Upper lobe of left lung (tissue), 6 donors: ENCODE results near the gene CD300LG. TPM values are rescaled to one million over a fixed set of nuclear protein-coding genes. Genes with fewer than 3 reads are reported as not detected.

ENCODE experiments used
- ATAC-seq, 2 donors: fragments of 200-7000 bp; cut with Tn5 transposase; one replicate each; pipeline ENCODE4 v1.9.1; 2022; ENCODE audit warnings: mild to moderate bottlenecking in 2 of 2, moderate library complexity in 2 of 2; ENCODE audit not compliant: low FRiP score in 2 of 2
- DNase-seq, 2 donors: peaks; one replicate each; pipeline ENCODE4 v3.0.0-alpha.2; 2019 to 2020
- H3K27ac ChIP-seq, 4 donors: fragments of 200-600 bp; sonication (generic); one replicate each; pipeline ENCODE4 v1.5.1; 2016 to 2019
- H3K27me3 ChIP-seq, 4 donors: fragments of 200-600 bp; sonication (generic); one replicate each; pipeline ENCODE4 v1.5.1; 2017 to 2019
- H3K36me3 ChIP-seq, 4 donors: fragments of 200-600 bp; sonication (generic); one replicate each; pipeline ENCODE4 v1.5.1; 2016 to 2019
- H3K4me1 ChIP-seq, 4 donors: fragments of 200-600 bp; sonication (generic); one replicate each; pipeline ENCODE4 v1.5.1; 2018 to 2019
- H3K4me3 ChIP-seq, 4 donors: fragments of 200-600 bp; sonication (generic); one replicate each; pipeline ENCODE4 v1.5.1; 2017 to 2019; ENCODE audit warnings: mild to moderate bottlenecking in 2 of 4, moderate library complexity in 1 of 4
- H3K9me3 ChIP-seq, 4 donors: fragments of 200-600 bp; sonication (generic); one replicate each; pipeline ENCODE4 v1.5.1; 2018 to 2019
- CTCF ChIP-seq, 6 experiments: fragments of 450-650 bp in 4 of 6; fragments of 200-600 bp in 2 of 6; sonication (generic) in 2 of 6; IDR thresholded peaks; one replicate each; pipeline ENCODE4 v1.5.1; 2016 to 2019; ENCODE audit warnings: antibody characterized with exemption in 6 of 6
- EP300 ChIP-seq, 4 donors: sonication (generic); formaldehyde crosslinking; IDR thresholded peaks; one replicate each; pipeline ENCODE4 v1.5.1; 2017; ENCODE audit warnings: antibody characterized with exemption in 4 of 4, control low read depth in 2 of 4
- POLR2A ChIP-seq, 4 donors: fragments of 450-650 bp; IDR thresholded peaks; one replicate each; pipeline ENCODE4 v1.5.1; 2016 to 2017; ENCODE audit warnings: antibody characterized with exemption in 4 of 4, mild to moderate bottlenecking in 2 of 4
- POLR2AphosphoS5 ChIP-seq, 2 donors: sonication (generic); formaldehyde crosslinking; IDR thresholded peaks; one replicate each; pipeline ENCODE4 v1.5.1; 2017; ENCODE audit warnings: antibody characterized with exemption in 2 of 2
- WGBS, 2 donors: methylation state at CpG; one replicate each; pipeline ENCODE4 v1.1.5; 2017 to 2018; 5-methylcytosine and 5-hydroxymethylcytosine counted together
- total RNA-seq, 6 donors: library from RNA; depleted of rRNA in 4 of 6; stranded (reverse); fragments of >200 nt in 4 of 6; gene quantifications; one replicate each; pipeline versions ENCODE4 v1.1.0 to v1.2.1, GENCODE V29; 2016 to 2021
- donor health status: DM: no; HTN: no; CAD: no; lungs with moderate emphysema.
- donor health status: DM: no; HTN: yes; CAD: no; lungs with severe emphysema.

Gene CD300LG
- total RNA-seq, 6 donors from 2014 or later = 0.71 to 65.9 (median 7.8) TPM

GRCh38 chr17:43826206-43826605 is 20.8 kb upstream of the CD300LG start:
- no peak for DNase-seq
- ATAC-seq = no peak
- H3K27me3 ChIP-seq = no peaks in the 10 kb centered on the region
- WGBS, 2 donors = 96 to 97% methylated on average over 7 of the region's 7 CpGs
- no peak overlapping the region for H3K27ac ChIP-seq
- H3K36me3 ChIP-seq = peaks cover 4 to 59% (median 22%) of the 10 kb centered on the region in 4 donors
- H3K4me1 ChIP-seq = peaks cover 24 to 45% (median 34%) of the 10 kb centered on the region in 4 donors
- TF ChIP-seq POLR2AphosphoS5 (IDR thresholded peaks at IDR 0.05) = no peak
- TF ChIP-seq POLR2A (IDR thresholded peaks at IDR 0.05) = no peak
- no peak for TF ChIP-seq CTCF (IDR thresholded peaks at IDR 0.05)
- TF ChIP-seq EP300 (IDR thresholded peaks at IDR 0.05) = no peak
- no peaks in the 10 kb centered on the region for H3K9me3 ChIP-seq
- H3K4me3 ChIP-seq = no peak overlapping the region

- Histone ChIP-seq H3K4me3 (no peak overlapping the region), H3K9me3 (no peaks in the 10 kb centered on the region), H3K27ac (no peak overlapping the region), H3K36me3 (peaks cover 4 to 57% (median 22%) of the 10 kb centered on the region in 4 donors), H3K27me3 (peaks cover 0 to 3% (median 0%) of the 10 kb centered on the region in 4 donors), H3K4me1 (peaks cover 36 to 55% (median 42%) of the 10 kb centered on the region in 4 donors)
- TF ChIP-seq EP300 (IDR thresholded peaks at IDR 0.05) (no peak), POLR2AphosphoS5 (IDR thresholded peaks at IDR 0.05) (no peak), POLR2A (IDR thresholded peaks at IDR 0.05) (no peak), CTCF (IDR thresholded peaks at IDR 0.05) (no peak)
- WGBS, 2 donors = 93 to 100% methylated on average over 9 of the region's 9 CpGs
- DNase-seq (no peak), ATAC-seq (no peak)
These were observed 19.4 kb upstream of the CD300LG start for GRCh38 chr17:43827596-43827995.

GRCh38 chr17:43829738-43830137 is 17.2 kb upstream of the CD300LG start:
- Histone ChIP-seq H3K4me1 (peaks cover 27 to 45% (median 35%) of the 10 kb centered on the region in 4 donors), H3K27ac (peak overlapping the region in 1 of 4 donors; percentile 8), H3K4me3 (no peak overlapping the region), H3K9me3 (no peaks in the 10 kb centered on the region), H3K27me3 (peaks cover 0 to 7% (median 0%) of the 10 kb centered on the region in 4 donors), H3K36me3 (peaks cover 4 to 57% (median 22%) of the 10 kb centered on the region in 4 donors)
- 92 to 95% methylated on average over 10 to 13 of the region's 14 CpGs for WGBS, 2 donors
- DNase-seq (no peak), ATAC-seq (no peak)
- no peak for TF ChIP-seq EP300 (IDR thresholded peaks at IDR 0.05)
- TF ChIP-seq CTCF (IDR thresholded peaks at IDR 0.05) = no peak
- TF ChIP-seq POLR2AphosphoS5 (IDR thresholded peaks at IDR 0.05) = no peak
- TF ChIP-seq POLR2A (IDR thresholded peaks at IDR 0.05) = no peak

- H3K36me3 ChIP-seq = peaks cover 1 to 50% (median 17%) of the 10 kb centered on the region in 4 donors
These were observed 16.4 kb upstream of the CD300LG start for GRCh38 chr17:43830510-43831140.

More at GRCh38 chr17:43830510-43831140, 16.4 kb upstream of the CD300LG start:
- Histone ChIP-seq H3K4me1 (peaks cover 26 to 43% (median 35%) of the 10 kb centered on the region in 4 donors), H3K27ac (peak overlapping the region in 2 of 4 donors; percentile 75 to 90), H3K27me3 (peaks cover 0 to 7% (median 0%) of the 10 kb centered on the region in 4 donors), H3K4me3 (no peak overlapping the region), H3K9me3 (no peaks in the 10 kb centered on the region)
- no peak for TF ChIP-seq POLR2A (IDR thresholded peaks at IDR 0.05)
- no peak for TF ChIP-seq CTCF (IDR thresholded peaks at IDR 0.05)
- no peak for TF ChIP-seq EP300 (IDR thresholded peaks at IDR 0.05)
- TF ChIP-seq POLR2AphosphoS5 (IDR thresholded peaks at IDR 0.05) = no peak
- DNase-seq (no peak), ATAC-seq (no peak)
- WGBS, 2 donors = 83 to 84% methylated on average over 7 of the region's 7 CpGs
